ENCODE data around the gene ZFAND3.

GRCh38 chr6:38105066-38105465, 285.5 kb downstream of the ZFAND3 start:
- TF ChIP-seq, protein P1, sequence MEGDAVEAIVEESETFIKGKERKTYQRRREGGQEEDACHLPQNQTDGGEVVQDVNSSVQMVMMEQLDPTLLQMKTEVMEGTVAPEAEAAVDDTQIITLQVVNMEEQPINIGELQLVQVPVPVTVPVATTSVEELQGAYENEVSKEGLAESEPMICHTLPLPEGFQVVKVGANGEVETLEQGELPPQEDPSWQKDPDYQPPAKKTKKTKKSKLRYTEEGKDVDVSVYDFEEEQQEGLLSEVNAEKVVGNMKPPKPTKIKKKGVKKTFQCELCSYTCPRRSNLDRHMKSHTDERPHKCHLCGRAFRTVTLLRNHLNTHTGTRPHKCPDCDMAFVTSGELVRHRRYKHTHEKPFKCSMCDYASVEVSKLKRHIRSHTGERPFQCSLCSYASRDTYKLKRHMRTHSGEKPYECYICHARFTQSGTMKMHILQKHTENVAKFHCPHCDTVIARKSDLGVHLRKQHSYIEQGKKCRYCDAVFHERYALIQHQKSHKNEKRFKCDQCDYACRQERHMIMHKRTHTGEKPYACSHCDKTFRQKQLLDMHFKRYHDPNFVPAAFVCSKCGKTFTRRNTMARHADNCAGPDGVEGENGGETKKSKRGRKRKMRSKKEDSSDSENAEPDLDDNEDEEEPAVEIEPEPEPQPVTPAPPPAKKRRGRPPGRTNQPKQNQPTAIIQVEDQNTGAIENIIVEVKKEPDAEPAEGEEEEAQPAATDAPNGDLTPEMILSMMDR (IDR thresholded peaks at IDR 0.05) = no peak
- TF ChIP-seq EP300 (IDR thresholded peaks at IDR 0.05) = no peak
